AG09309 (cell line): ENCODE measurements around the gene B4GALT5.
"Not testable (repeated sequence)": the region's sequence is repeated elsewhere in the genome, so short reads cannot be mapped to it uniquely, and the experiment has no call there.

Source experiments
- DNase-seq: peaks from one replicate; pipeline ENCODE4 v3.0.0-alpha.2; 2010; ENCODE audit warnings: low read depth
- H3K4me3 ChIP-seq: 2 replicates; pipeline ENCODE4 v1.5.1; 2011; ENCODE audit warnings: mild to moderate bottlenecking, low read depth, low read length, moderate library complexity; ENCODE audit not compliant: control insufficient read depth
- CTCF ChIP-seq: IDR thresholded peaks from 2 replicates; pipeline ENCODE4 v1.5.1; 2011; ENCODE audit warnings: mild to moderate bottlenecking, low read depth, low read length, inconsistent platforms; ENCODE audit not compliant: insufficient read depth, control insufficient read depth; ENCODE audit errors: missing control alignments

B4GALT5 gene

GRCh38 chr20:49711667-49711987 is 2.1 kb downstream of the B4GALT5 start:
- peak overlapping the region; percentile 84 for H3K4me3 ChIP-seq
- no peak for DNase-seq
- TF ChIP-seq CTCF = no peak

- TF ChIP-seq CTCF = no peak
- DNase-seq = no peak
- H3K4me3 ChIP-seq = no peak overlapping the region
These were observed 2.6 kb downstream of the B4GALT5 start for GRCh38 chr20:49710971-49711666.

GRCh38 chr20:49707118-49707517 is 6.6 kb downstream of the B4GALT5 start:
- DNase-seq = no peak
- no peak overlapping the region for H3K4me3 ChIP-seq
- TF ChIP-seq CTCF = no peak

- H3K4me3 ChIP-seq = no peak overlapping the region
- no peak for DNase-seq
- no peak for TF ChIP-seq CTCF
These were observed 7.0 kb downstream of the B4GALT5 start for GRCh38 chr20:49706630-49707091.

GRCh38 chr20:49705893-49706292 is 7.8 kb downstream of the B4GALT5 start:
- not testable (repeated sequence) for DNase-seq, H3K4me3 ChIP-seq

- TF ChIP-seq CTCF = no peak
- H3K4me3 ChIP-seq = no peak overlapping the region
- no peak for DNase-seq
These were observed 8.3 kb downstream of the B4GALT5 start for GRCh38 chr20:49705358-49705757.

- no peak for DNase-seq
- no peak overlapping the region for H3K4me3 ChIP-seq
- no peak for TF ChIP-seq CTCF
These were observed 8.7 kb downstream of the B4GALT5 start for GRCh38 chr20:49704932-49705336.
